GM18499 (cell line): ENCODE results near the gene CCR5AS.
"Not testable (repeated sequence)": the region's sequence is repeated elsewhere in the genome, so short reads cannot be mapped to it uniquely, and the experiment has no call there.

ENCODE experiments used
- ATAC-seq: cut with Tn5 transposase; IDR thresholded peaks from one replicate; pipeline ENCODE4 v1.9.1; 2021; ENCODE audit warnings: moderate number of reproducible peaks; ENCODE audit not compliant: insufficient read depth, unreplicated experiment

The CCR5AS gene

GRCh38 chr3:46360907-46361306 lies 46.0 kb downstream of the CCR5AS start:
- no peak for ATAC-seq

- peak; percentile 72 for ATAC-seq
Observed at GRCh38 chr3:46359733-46360493, 47.0 kb downstream of the CCR5AS start.

GRCh38 chr3:46358466-46358865 lies 48.4 kb downstream of the CCR5AS start:
- ATAC-seq, result no peak

GRCh38 chr3:46356909-46357308 lies 50.0 kb downstream of the CCR5AS start:
- ATAC-seq, result no peak

- no peak for ATAC-seq
Observed at GRCh38 chr3:46356276-46356675, 50.6 kb downstream of the CCR5AS start.

- no peak for ATAC-seq
Observed at GRCh38 chr3:46354984-46355383, 51.9 kb downstream of the CCR5AS start.

GRCh38 chr3:46354478-46354877 lies 52.4 kb downstream of the CCR5AS start:
- ATAC-seq, result no peak

- no peak for ATAC-seq
Observed at GRCh38 chr3:46353647-46354410, 53.0 kb downstream of the CCR5AS start, which contains the start of gene CCR2. Gene CCR2 (plus strand): TSS chr3:46354111. CDS start chr3:46357528, 3,417 bp downstream.

GRCh38 chr3:46353090-46353489 lies 53.8 kb downstream of the CCR5AS start:
- ATAC-seq, result no peak

GRCh38 chr3:46351646-46352045 lies 55.2 kb downstream of the CCR5AS start:
- no peak for ATAC-seq

GRCh38 chr3:46350262-46350565 lies 56.7 kb downstream of the CCR5AS start:
- ATAC-seq, result no peak

GRCh38 chr3:46349484-46350261 lies 57.2 kb downstream of the CCR5AS start:
- ATAC-seq, result no peak

GRCh38 chr3:46348823-46349482 lies 57.9 kb downstream of the CCR5AS start:
- ATAC-seq, result no peak

GRCh38 chr3:46344476-46344875 lies 62.4 kb downstream of the CCR5AS start:
- no peak for ATAC-seq

GRCh38 chr3:46338840-46339239 lies 68.0 kb downstream of the CCR5AS start:
- no peak for ATAC-seq

GRCh38 chr3:46337911-46338310 lies 69.0 kb downstream of the CCR5AS start:
- ATAC-seq, result no peak

- no peak for ATAC-seq
Observed at GRCh38 chr3:46335541-46335940, 71.3 kb downstream of the CCR5AS start.

GRCh38 chr3:46334741-46335478 lies 72.0 kb downstream of the CCR5AS start:
- no peak for ATAC-seq

- ATAC-seq, result not testable (repeated sequence)
Observed at GRCh38 chr3:46330676-46331075, 76.2 kb downstream of the CCR5AS start.
